Fibroblast of lung (primary cell): Measurements from ENCODE around the gene CCNK.

Experiments used
- CTCF ChIP-seq, 2 donors: IDR thresholded peaks in 1 of 2; conservative IDR thresholded peaks in 1 of 2; 1 replicate in 1 of 2; 2 replicates in 1 of 2; pipeline ENCODE4 v1.5.1; 2011 to 2012; ENCODE audit warnings: low read length in 2 of 2, control low read depth in 1 of 2, inconsistent platforms in 1 of 2, low read depth in 1 of 2, mild to moderate bottlenecking in 1 of 2
- EZH2 ChIP-seq: IDR thresholded peaks from 2 replicates; pipeline ENCODE4 v1.5.1; 2012; ENCODE audit warnings: low read length, control low read depth, mild to moderate bottlenecking; ENCODE audit errors: missing control alignments

GRCh38 chr14:99540196-99541032 lies 59.2 kb downstream of the CCNK start:
- TF ChIP-seq CTCF (conservative IDR thresholded peaks at IDR 0.05 in 1 of 2, IDR thresholded peaks at IDR 0.05 in 1 of 2; ENCODE audit: low read depth in 1 of 2, low read length in 2 of 2) = no peak
- TF ChIP-seq EZH2 = no peak
